GM18499 (cell line): ENCODE results near the gene GARIN5B.

Source experiments
- ATAC-seq: cut with Tn5 transposase; IDR thresholded peaks from one replicate; pipeline ENCODE4 v1.9.1; 2021; ENCODE audit warnings: moderate number of reproducible peaks; ENCODE audit not compliant: insufficient read depth, unreplicated experiment

The GARIN5B gene

GRCh38 chr19:55304980-55305379 lies 58.1 kb downstream of the GARIN5B start:
- ATAC-seq: no peak
